ENCODE measurements around the gene PROM2. TPM values are rescaled to one million over a fixed set of nuclear protein-coding genes. Genes with fewer than 3 reads are reported as not detected.

Gene PROM2, protein sequence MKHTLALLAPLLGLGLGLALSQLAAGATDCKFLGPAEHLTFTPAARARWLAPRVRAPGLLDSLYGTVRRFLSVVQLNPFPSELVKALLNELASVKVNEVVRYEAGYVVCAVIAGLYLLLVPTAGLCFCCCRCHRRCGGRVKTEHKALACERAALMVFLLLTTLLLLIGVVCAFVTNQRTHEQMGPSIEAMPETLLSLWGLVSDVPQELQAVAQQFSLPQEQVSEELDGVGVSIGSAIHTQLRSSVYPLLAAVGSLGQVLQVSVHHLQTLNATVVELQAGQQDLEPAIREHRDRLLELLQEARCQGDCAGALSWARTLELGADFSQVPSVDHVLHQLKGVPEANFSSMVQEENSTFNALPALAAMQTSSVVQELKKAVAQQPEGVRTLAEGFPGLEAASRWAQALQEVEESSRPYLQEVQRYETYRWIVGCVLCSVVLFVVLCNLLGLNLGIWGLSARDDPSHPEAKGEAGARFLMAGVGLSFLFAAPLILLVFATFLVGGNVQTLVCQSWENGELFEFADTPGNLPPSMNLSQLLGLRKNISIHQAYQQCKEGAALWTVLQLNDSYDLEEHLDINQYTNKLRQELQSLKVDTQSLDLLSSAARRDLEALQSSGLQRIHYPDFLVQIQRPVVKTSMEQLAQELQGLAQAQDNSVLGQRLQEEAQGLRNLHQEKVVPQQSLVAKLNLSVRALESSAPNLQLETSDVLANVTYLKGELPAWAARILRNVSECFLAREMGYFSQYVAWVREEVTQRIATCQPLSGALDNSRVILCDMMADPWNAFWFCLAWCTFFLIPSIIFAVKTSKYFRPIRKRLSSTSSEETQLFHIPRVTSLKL
- 1 to 10 TPM in 3 of 4 donors, under 1 TPM in 1; 0.50 to 3.2 (median 2.1) TPM for total RNA-seq

DNA sequence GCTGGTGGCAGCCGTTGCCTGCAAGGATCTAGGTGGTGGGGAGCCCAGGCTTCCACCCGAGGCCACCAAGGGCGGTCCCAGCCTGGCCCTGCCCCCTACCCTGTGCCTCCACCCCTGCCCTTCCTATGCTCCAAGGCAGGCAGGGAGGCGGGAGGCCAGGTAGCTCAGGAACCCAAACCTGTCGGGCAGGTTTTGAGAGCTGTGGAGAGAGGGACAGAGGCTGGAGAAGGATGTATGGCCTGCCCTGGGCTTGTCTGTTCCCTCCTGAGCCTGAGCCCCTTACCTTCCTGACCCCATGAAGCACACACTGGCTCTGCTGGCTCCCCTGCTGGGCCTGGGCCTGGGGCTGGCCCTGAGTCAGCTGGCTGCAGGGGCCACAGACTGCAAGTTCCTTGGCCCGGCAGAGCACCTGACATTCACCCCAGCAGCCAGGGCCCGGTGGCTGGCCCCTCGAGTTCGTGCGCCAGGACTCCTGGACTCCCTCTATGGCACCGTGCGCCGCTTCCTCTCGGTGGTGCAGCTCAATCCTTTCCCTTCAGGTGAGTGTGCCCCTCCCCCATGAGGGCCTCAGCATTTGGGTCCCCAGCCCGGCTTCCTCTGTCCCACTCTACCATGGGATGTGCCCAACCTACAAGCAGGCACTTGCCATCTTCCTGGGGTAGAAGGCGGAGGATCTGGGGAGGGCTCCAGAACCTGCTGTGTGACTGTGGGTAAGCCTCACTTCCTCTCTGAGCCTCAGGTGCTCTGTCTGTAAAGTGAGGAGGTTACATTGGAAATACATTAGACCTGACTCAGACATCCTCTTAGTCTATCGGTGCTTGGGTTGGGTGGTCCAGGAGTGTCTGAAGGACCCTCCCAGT lies at the start of gene PROM2:
TSS of gene PROM2 (plus strand) at position 159 of the 860 bp plus-strand sequence. CDS start at position 296, 137 bp downstream.
- WGBS, result 79% methylated on average over 13 of the region's 17 CpGs
- no peaks in the 10 kb centered on the region for H3K36me3 ChIP-seq
- DNase-seq (ENCODE audit: extremely low spot score), result no peak
- no peaks in the 10 kb centered on the region for H3K4me1 ChIP-seq
- intact Hi-C loops (cut with DNase I), result no loop called here
- H3K27ac ChIP-seq (replicated peaks in 1 of 4), result no peak within 1 kb of the TSS
- no peaks in the 10 kb centered on the region for H3K27me3 ChIP-seq
- no peak within 1 kb of the TSS for H3K4me3 ChIP-seq
- no peak for TF ChIP-seq POLR2AphosphoS5 (IDR thresholded peaks at IDR 0.05)
- H3K9me3 ChIP-seq, result no peaks in the 10 kb centered on the region

DNA sequence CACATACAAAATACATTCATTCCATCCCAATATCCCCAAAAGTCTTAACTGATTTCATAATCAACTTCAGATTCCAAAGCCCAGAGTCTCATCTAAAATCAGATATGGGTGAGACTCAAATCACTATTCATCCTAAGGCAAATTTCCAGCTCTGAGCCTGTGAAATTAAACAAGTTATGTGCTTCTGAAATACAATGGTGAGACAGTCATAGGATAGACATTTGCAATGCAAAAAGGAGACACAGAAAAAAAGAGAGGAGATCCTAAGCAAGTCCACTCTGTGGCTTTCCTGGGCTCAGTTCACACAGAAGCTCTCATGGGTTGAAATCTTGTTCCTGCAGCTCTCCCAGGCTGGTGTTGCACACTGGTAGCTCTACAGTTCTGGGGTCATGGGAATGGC lies 48.6 kb upstream of the PROM2 start:
- no peak overlapping the region for H3K27ac ChIP-seq (replicated peaks in 1 of 4)
- no peaks in the 10 kb centered on the region for H3K4me1 ChIP-seq
- intact Hi-C loops (cut with DNase I), result no loop called here
- H3K4me3 ChIP-seq, result no peak overlapping the region
- no peaks in the 10 kb centered on the region for H3K27me3 ChIP-seq
- DNase-seq (ENCODE audit: extremely low spot score), result no peak
- H3K9me3 ChIP-seq, result peaks cover 0 to 83% (median 56%) of the 10 kb centered on the region in 4 donors
- peaks cover 0 to 33% (median 9%) of the 10 kb centered on the region in 4 donors for H3K36me3 ChIP-seq
- TF ChIP-seq EP300 (IDR thresholded peaks at IDR 0.05) (no peak), POLR2A (IDR thresholded peaks at IDR 0.05; ENCODE audit: low read depth) (no peak), POLR2AphosphoS5 (IDR thresholded peaks at IDR 0.05) (no peak)
- TF ChIP-seq, protein P1, sequence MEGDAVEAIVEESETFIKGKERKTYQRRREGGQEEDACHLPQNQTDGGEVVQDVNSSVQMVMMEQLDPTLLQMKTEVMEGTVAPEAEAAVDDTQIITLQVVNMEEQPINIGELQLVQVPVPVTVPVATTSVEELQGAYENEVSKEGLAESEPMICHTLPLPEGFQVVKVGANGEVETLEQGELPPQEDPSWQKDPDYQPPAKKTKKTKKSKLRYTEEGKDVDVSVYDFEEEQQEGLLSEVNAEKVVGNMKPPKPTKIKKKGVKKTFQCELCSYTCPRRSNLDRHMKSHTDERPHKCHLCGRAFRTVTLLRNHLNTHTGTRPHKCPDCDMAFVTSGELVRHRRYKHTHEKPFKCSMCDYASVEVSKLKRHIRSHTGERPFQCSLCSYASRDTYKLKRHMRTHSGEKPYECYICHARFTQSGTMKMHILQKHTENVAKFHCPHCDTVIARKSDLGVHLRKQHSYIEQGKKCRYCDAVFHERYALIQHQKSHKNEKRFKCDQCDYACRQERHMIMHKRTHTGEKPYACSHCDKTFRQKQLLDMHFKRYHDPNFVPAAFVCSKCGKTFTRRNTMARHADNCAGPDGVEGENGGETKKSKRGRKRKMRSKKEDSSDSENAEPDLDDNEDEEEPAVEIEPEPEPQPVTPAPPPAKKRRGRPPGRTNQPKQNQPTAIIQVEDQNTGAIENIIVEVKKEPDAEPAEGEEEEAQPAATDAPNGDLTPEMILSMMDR (IDR thresholded peaks at IDR 0.05), result no peak

DNA sequence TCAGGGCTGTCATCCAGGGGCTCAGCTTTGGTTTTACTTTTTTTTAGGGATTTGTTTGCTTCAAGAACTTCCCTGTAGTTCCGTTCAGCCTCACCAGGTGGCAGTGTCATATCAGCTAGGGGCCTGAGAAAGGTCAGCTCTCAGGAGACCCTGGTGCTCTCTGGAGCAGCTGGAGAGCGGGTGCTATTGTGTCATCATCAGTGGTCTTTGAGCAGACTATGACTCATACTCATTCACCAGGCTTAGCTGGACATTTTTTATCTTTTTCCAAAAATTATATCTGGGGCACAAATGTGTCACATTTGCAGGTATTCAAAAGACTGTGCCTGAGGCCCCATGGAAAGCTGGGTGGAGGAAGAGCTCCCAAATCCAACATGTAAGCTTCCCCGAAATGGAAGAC lies 42.5 kb upstream of the PROM2 start:
- 53% methylated on average over 3 of the region's 3 CpGs for WGBS
- intact Hi-C loops (cut with DNase I), result no loop called here
- H3K27ac ChIP-seq (replicated peaks in 1 of 4), result no peak overlapping the region
- no peak overlapping the region for H3K4me3 ChIP-seq
- no peaks in the 10 kb centered on the region for H3K4me1 ChIP-seq
- no peaks in the 10 kb centered on the region for H3K36me3 ChIP-seq
- peaks cover 0 to 73% (median 35%) of the 10 kb centered on the region in 4 donors for H3K9me3 ChIP-seq
- TF ChIP-seq POLR2AphosphoS5 (IDR thresholded peaks at IDR 0.05), result no peak
- TF ChIP-seq EP300 (IDR thresholded peaks at IDR 0.05), result no peak
- no peak for TF ChIP-seq POLR2A (IDR thresholded peaks at IDR 0.05; ENCODE audit: low read depth)
- TF ChIP-seq, protein P1 (IDR thresholded peaks at IDR 0.05), result peak in 1 of 3 experiments; percentile 33
- no peak for DNase-seq (ENCODE audit: extremely low spot score)
- no peaks in the 10 kb centered on the region for H3K27me3 ChIP-seq

DNA sequence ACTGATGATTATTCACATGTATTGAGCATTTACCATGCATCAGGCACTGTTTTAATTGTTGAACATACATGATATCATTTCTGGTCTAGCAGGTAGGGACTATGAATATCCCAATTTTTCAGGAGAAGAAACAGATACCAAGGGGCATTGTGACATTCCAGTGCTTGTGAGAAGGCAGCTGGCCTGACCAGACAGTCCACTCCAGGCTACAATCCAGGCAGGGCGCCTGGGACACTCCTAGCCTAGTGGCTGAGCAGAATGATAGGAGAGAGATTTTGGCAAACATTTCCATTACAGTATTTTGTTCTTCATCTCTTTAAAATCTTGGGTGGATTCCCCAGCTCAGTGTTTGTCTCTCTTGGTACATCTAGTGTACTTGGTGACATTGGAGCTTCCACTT lies 42.0 kb upstream of the PROM2 start:
- H3K27me3 ChIP-seq, result no peaks in the 10 kb centered on the region
- no peaks in the 10 kb centered on the region for H3K36me3 ChIP-seq
- WGBS, result 100% methylated on average over 1 of the region's 1 CpG
- no peak overlapping the region for H3K27ac ChIP-seq (replicated peaks in 1 of 4)
- intact Hi-C loops (cut with DNase I), result no loop called here
- no peaks in the 10 kb centered on the region for H3K4me1 ChIP-seq
- no peak for TF ChIP-seq POLR2AphosphoS5 (IDR thresholded peaks at IDR 0.05)
- no peak for TF ChIP-seq POLR2A (IDR thresholded peaks at IDR 0.05; ENCODE audit: low read depth)
- TF ChIP-seq, protein P1 (IDR thresholded peaks at IDR 0.05), result no peak
- TF ChIP-seq EP300 (IDR thresholded peaks at IDR 0.05), result no peak
- DNase-seq (ENCODE audit: extremely low spot score), result no peak
- H3K9me3 ChIP-seq, result peaks cover 0 to 68% (median 34%) of the 10 kb centered on the region in 4 donors
- H3K4me3 ChIP-seq, result no peak overlapping the region
